Caco-2 (cell line): ENCODE measurements around the gene FGF14. TPM values are rescaled to one million over a fixed set of nuclear protein-coding genes. Genes with fewer than 3 reads are reported as not detected.

ENCODE experiments used
- BruUV-seq: library from RNA; stranded (reverse); fragments of 400-500 nt; replicated peaks from 2 replicates; lab custom pipeline; 2021; lab: Mats Ljungman, UMichigan
- CTCF ChIA-PET: fragments of 300-600 bp; sonication (Branson Sonifier 250); formaldehyde crosslinking; loops from one replicate; lab custom pipeline; 2022; ENCODE audit warnings: antibody characterized with exemption; lab: Charles Lee
- POLR2A ChIA-PET: fragments of 300-600 bp; sonication (Branson Sonifier 250); formaldehyde crosslinking; loops from one replicate; lab custom pipeline; 2022; ENCODE audit warnings: antibody characterized with exemption; lab: Charles Lee
- DNase-seq, 2 experiments: peaks; one replicate each; pipeline versions ENCODE4 v3.0.0 to v3.0.0-alpha.2; 2020 to 2022
- H3K27me3 ChIP-seq: replicated peaks from 2 replicates; pipeline ENCODE4 v1.6.0; 2011; ENCODE audit warnings: low read length; ENCODE audit not compliant: control insufficient read depth, insufficient read depth
- H3K36me3 ChIP-seq: 2 replicates; pipeline ENCODE4 v1.5.1; 2011; ENCODE audit warnings: low read length; ENCODE audit not compliant: control insufficient read depth, insufficient read depth
- H3K4me1 ChIP-seq: fragments of 250-450 bp; sonication (Bioruptor Pico); 2 replicates; pipeline ENCODE4 v1.5.1; 2020; ENCODE audit warnings: mild to moderate bottlenecking
- H3K4me3 ChIP-seq: 2 replicates; pipeline ENCODE4 v1.5.1; 2011; ENCODE audit warnings: low read depth, mild to moderate bottlenecking, control low read depth, low read length
- H3K9me3 ChIP-seq: fragments of 250-450 bp; sonication (Bioruptor Pico); 2 replicates; pipeline ENCODE4 v1.5.1; 2020; ENCODE audit warnings: mild to moderate bottlenecking, moderate library complexity
- H3K27ac Mint-ChIP-seq: one replicate; pipeline ENCODE4 v1.8.0; 2022; ENCODE audit warnings: mixed read lengths; ENCODE audit not compliant: unreplicated experiment
- H3K27me3 Mint-ChIP-seq: one replicate; pipeline ENCODE4 v1.8.0; 2022; ENCODE audit warnings: mixed read lengths; ENCODE audit not compliant: insufficient read depth, unreplicated experiment
- H3K36me3 Mint-ChIP-seq: one replicate; pipeline ENCODE4 v1.8.0; 2022; ENCODE audit warnings: mild to moderate bottlenecking, mixed read lengths; ENCODE audit not compliant: insufficient read depth, unreplicated experiment
- H3K4me1 Mint-ChIP-seq: one replicate; pipeline ENCODE4 v1.8.0; 2022; ENCODE audit warnings: low read depth, mixed read lengths; ENCODE audit not compliant: unreplicated experiment
- H3K4me3 Mint-ChIP-seq: one replicate; pipeline ENCODE4 v1.8.0; 2022; ENCODE audit warnings: mild to moderate bottlenecking, moderate library complexity, mixed read lengths; ENCODE audit not compliant: unreplicated experiment
- H3K9me3 Mint-ChIP-seq: one replicate; pipeline ENCODE4 v1.8.0; 2022; ENCODE audit warnings: mixed read lengths; ENCODE audit not compliant: unreplicated experiment
- CTCF ChIP-seq, 2 experiments: fragments of 200-600 bp in 1 of 2; IDR thresholded peaks; 1 replicate in 1 of 2; 2 replicates in 1 of 2; pipeline versions ENCODE4 v1.5.1 to v1.8.0; 2011 to 2022; ENCODE audit warnings: antibody characterized with exemption in 1 of 2, control low read depth in 1 of 2, inconsistent platforms in 1 of 2, low read depth in 1 of 2, low read length in 1 of 2, mild to moderate bottlenecking in 1 of 2, moderate library complexity in 1 of 2; ENCODE audit not compliant: insufficient read depth in 1 of 2, severe bottlenecking in 1 of 2, unreplicated experiment in 1 of 2
- intact Hi-C: fragments of 100-400 bp; cut with micrococcal nuclease; formaldehyde crosslinking; loops from one replicate; pipeline ENCODE4 v1.10.0; 2022; ENCODE audit not compliant: unreplicated experiment
- total RNA-seq: library from RNA; stranded (reverse); gene quantifications from 2 replicates; pipeline ENCODE4 v1.2.3, GENCODE V29; 2022

Gene FGF14
- total RNA-seq, 1 experiment from 2014 or later, result not detected

GRCh38 chr13:101799196-101799595 lies 602.7 kb downstream of the FGF14 start:
- H3K4me1 Mint-ChIP-seq, result no peaks in the 10 kb centered on the region
- peaks cover 14% of the 10 kb centered on the region for H3K27me3 Mint-ChIP-seq
- H3K27me3 ChIP-seq, result no peaks in the 10 kb centered on the region
- H3K4me3 Mint-ChIP-seq, result no peak overlapping the region
- CTCF ChIA-PET, result no interaction called here
- no peaks in the 10 kb centered on the region for H3K9me3 ChIP-seq
- H3K9me3 Mint-ChIP-seq, result no peaks in the 10 kb centered on the region
- no peak overlapping the region for H3K4me3 ChIP-seq
- intact Hi-C loops, result no loop called here
- POLR2A ChIA-PET, result no interaction called here
- DNase-seq, result no peak
- no peaks in the 10 kb centered on the region for H3K4me1 ChIP-seq
- no peak overlapping the region for H3K27ac Mint-ChIP-seq
- no peak for TF ChIP-seq CTCF (IDR thresholded peaks at IDR 0.05; ENCODE audit: insufficient read depth in 1 of 2, low read depth in 1 of 2, low read length in 1 of 2, severe bottlenecking in 1 of 2, unreplicated experiment in 1 of 2)
- H3K36me3 ChIP-seq, result no peaks in the 10 kb centered on the region
- H3K36me3 Mint-ChIP-seq, result no peaks in the 10 kb centered on the region
- no TSS peak for BruUV-seq

GRCh38 chr13:101798437-101798836 lies 603.4 kb downstream of the FGF14 start:
- intact Hi-C loops, result no loop called here

GRCh38 chr13:101795460-101795859 lies 606.4 kb downstream of the FGF14 start:
- no peaks in the 10 kb centered on the region for H3K27me3 ChIP-seq
- Mint-ChIP-seq H3K27ac (no peak overlapping the region), H3K27me3 (peaks cover 10% of the 10 kb centered on the region), H3K4me3 (no peak overlapping the region), H3K9me3 (no peaks in the 10 kb centered on the region), H3K4me1 (no peaks in the 10 kb centered on the region), H3K36me3 (no peaks in the 10 kb centered on the region)
- DNase-seq, result no peak
- H3K9me3 ChIP-seq, result no peaks in the 10 kb centered on the region
- BruUV-seq, result no TSS peak
- intact Hi-C loops, result no loop called here
- no peaks in the 10 kb centered on the region for H3K36me3 ChIP-seq
- H3K4me1 ChIP-seq, result no peaks in the 10 kb centered on the region
- no peak for TF ChIP-seq CTCF (IDR thresholded peaks at IDR 0.05; ENCODE audit: insufficient read depth in 1 of 2, low read depth in 1 of 2, low read length in 1 of 2, severe bottlenecking in 1 of 2, unreplicated experiment in 1 of 2)
- no peak overlapping the region for H3K4me3 ChIP-seq
- CTCF ChIA-PET, result no interaction called here
- POLR2A ChIA-PET, result no interaction called here

More at GRCh38 chr13:101798437-101798836, 603.4 kb downstream of the FGF14 start:
- H3K4me3 ChIP-seq, result no peak overlapping the region
- H3K4me1 ChIP-seq, result no peaks in the 10 kb centered on the region
- Mint-ChIP-seq H3K9me3 (no peaks in the 10 kb centered on the region), H3K36me3 (no peaks in the 10 kb centered on the region), H3K27me3 (peaks cover 17% of the 10 kb centered on the region), H3K4me1 (no peaks in the 10 kb centered on the region), H3K27ac (no peak overlapping the region), H3K4me3 (no peak overlapping the region)
- H3K36me3 ChIP-seq, result no peaks in the 10 kb centered on the region
- no peaks in the 10 kb centered on the region for H3K9me3 ChIP-seq
- CTCF ChIA-PET, result no interaction called here
- no peak for TF ChIP-seq CTCF (IDR thresholded peaks at IDR 0.05; ENCODE audit: insufficient read depth in 1 of 2, low read depth in 1 of 2, low read length in 1 of 2, severe bottlenecking in 1 of 2, unreplicated experiment in 1 of 2)
- BruUV-seq, result no TSS peak
- POLR2A ChIA-PET, result no interaction called here
- no peak for DNase-seq
- H3K27me3 ChIP-seq, result no peaks in the 10 kb centered on the region
